Trophoblast cell (in vitro differentiated cells and primary cell): Measurements from ENCODE around the gene FGD5.

Source experiments
- DNase-seq, 2 donors: peaks; one replicate each; pipeline ENCODE4 v3.0.0-alpha.2; 2016
- H2AFZ ChIP-seq: 2 replicates; pipeline ENCODE4 v1.6.1; 2013; ENCODE audit warnings: low read length, moderate library complexity, mild to moderate bottlenecking; ENCODE audit not compliant: insufficient read depth, poor library complexity
- H2AK5ac ChIP-seq: 2 replicates; pipeline ENCODE4 v1.6.1; 2013; ENCODE audit warnings: mild to moderate bottlenecking, low read length
- H2BK120ac ChIP-seq: 2 replicates; pipeline ENCODE4 v1.6.1; 2013; ENCODE audit warnings: low read length, mild to moderate bottlenecking, moderate library complexity; ENCODE audit not compliant: insufficient read depth, poor library complexity
- H2BK12ac ChIP-seq: 2 replicates; pipeline ENCODE4 v1.6.1; 2013; ENCODE audit warnings: mild to moderate bottlenecking, low read length, moderate library complexity
- H2BK5ac ChIP-seq: 2 replicates; pipeline ENCODE4 v1.6.1; 2013; ENCODE audit warnings: low read length, low read depth, moderate library complexity, mild to moderate bottlenecking; ENCODE audit not compliant: poor library complexity
- H3K14ac ChIP-seq: 2 replicates; pipeline ENCODE4 v1.6.1; 2013; ENCODE audit warnings: mild to moderate bottlenecking, low read length
- H3K18ac ChIP-seq: 2 replicates; pipeline ENCODE4 v1.6.1; 2013; ENCODE audit warnings: mild to moderate bottlenecking, low read length
- H3K23ac ChIP-seq: 2 replicates; pipeline ENCODE4 v1.6.1; 2013; ENCODE audit warnings: low read length
- H3K27ac ChIP-seq: 2 replicates; pipeline ENCODE4 v1.5.1; 2013; ENCODE audit warnings: low read depth, mild to moderate bottlenecking, inconsistent platforms, low read length, moderate library complexity
- H3K27me3 ChIP-seq: 2 replicates; pipeline ENCODE4 v1.6.1; 2013; ENCODE audit warnings: inconsistent platforms, mild to moderate bottlenecking, low read length, moderate library complexity; ENCODE audit not compliant: insufficient read depth
- H3K36me3 ChIP-seq, 2 experiments: 1 replicate in 1 of 2; 2 replicates in 1 of 2; pipeline ENCODE4 v1.6.1; 2013; ENCODE audit warnings: low read length in 2 of 2, mild to moderate bottlenecking in 2 of 2, moderate library complexity in 1 of 2; ENCODE audit not compliant: insufficient read depth in 2 of 2, control insufficient read depth in 1 of 2
- H3K4ac ChIP-seq: 2 replicates; pipeline ENCODE4 v1.6.1; 2013; ENCODE audit warnings: low read depth, mild to moderate bottlenecking, low read length, moderate library complexity
- H3K4me1 ChIP-seq, 2 experiments: 1 replicate in 1 of 2; 2 replicates in 1 of 2; pipeline ENCODE4 v1.6.1; 2013; ENCODE audit warnings: low read length in 2 of 2, mild to moderate bottlenecking in 2 of 2, moderate library complexity in 1 of 2; ENCODE audit not compliant: insufficient read depth in 2 of 2, control insufficient read depth in 1 of 2
- H3K4me2 ChIP-seq: 2 replicates; pipeline ENCODE4 v1.6.1; 2013; ENCODE audit warnings: inconsistent platforms, mild to moderate bottlenecking, low read length, moderate library complexity
- H3K4me3 ChIP-seq: 2 replicates; pipeline ENCODE4 v1.5.1; 2013; ENCODE audit warnings: mild to moderate bottlenecking, low read depth, low read length, inconsistent platforms
- H3K79me1 ChIP-seq: one replicate; pipeline ENCODE4 v1.6.1; 2013; ENCODE audit warnings: low read length
- H3K79me2 ChIP-seq: 2 replicates; pipeline ENCODE4 v1.6.1; 2013; ENCODE audit warnings: low read length, mild to moderate bottlenecking; ENCODE audit not compliant: control insufficient read depth, insufficient read depth, poor library complexity
- H3K9ac ChIP-seq: 2 replicates; pipeline ENCODE4 v1.6.1; 2013; ENCODE audit warnings: mild to moderate bottlenecking, low read length
- H3K9me3 ChIP-seq: 2 replicates; pipeline ENCODE4 v1.6.1; 2013; ENCODE audit warnings: low read depth, mild to moderate bottlenecking, control low read depth, inconsistent platforms, low read length; ENCODE audit not compliant: insufficient read depth
- H4K12ac ChIP-seq: 2 replicates; pipeline ENCODE4 v1.6.1; 2013; ENCODE audit warnings: low read depth, mild to moderate bottlenecking, low read length, moderate library complexity
- H4K8ac ChIP-seq: 2 replicates; pipeline ENCODE4 v1.6.1; 2013; ENCODE audit warnings: low read depth, mild to moderate bottlenecking, low read length, moderate library complexity
- H4K91ac ChIP-seq: one replicate; pipeline ENCODE4 v1.6.1; 2013; ENCODE audit warnings: low read depth, mild to moderate bottlenecking, low read length, moderate library complexity
- WGBS: extraction: QIAGEN DNeasy Blood & Tissue Kit; methylation state at CpG from one replicate; pipeline ENCODE4 v1.1.7; 2013; ENCODE audit warnings: missing lambda C conversion rate; ENCODE audit not compliant: insufficient read length, insufficient coverage; ENCODE audit errors: extremely low coverage; 5-methylcytosine and 5-hydroxymethylcytosine counted together

Gene FGD5

DNA sequence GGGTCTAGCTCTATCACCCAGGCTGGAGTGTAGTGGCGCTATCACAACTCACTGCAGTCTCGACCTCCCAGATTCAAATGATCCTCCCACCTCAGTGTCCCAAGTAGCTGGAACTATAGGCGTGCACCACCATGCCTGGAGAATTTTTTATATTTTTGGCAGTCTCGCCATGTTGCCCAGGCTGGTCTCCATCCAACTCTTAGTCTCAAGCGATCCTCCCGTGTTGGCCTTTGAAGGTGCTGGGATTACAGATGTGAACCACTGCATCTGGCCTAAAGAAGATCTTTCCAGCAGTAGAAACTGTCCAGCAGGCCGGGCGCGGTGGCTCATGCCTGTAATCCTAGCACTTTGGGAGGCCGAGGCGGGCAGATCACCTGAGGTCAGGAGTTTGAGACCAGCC lies 73.5 kb downstream of the FGD5 start:
- Histone ChIP-seq H3K27ac (no peak overlapping the region), H3K4me3 (no peak overlapping the region), H3K9ac (no peak overlapping the region)

DNA sequence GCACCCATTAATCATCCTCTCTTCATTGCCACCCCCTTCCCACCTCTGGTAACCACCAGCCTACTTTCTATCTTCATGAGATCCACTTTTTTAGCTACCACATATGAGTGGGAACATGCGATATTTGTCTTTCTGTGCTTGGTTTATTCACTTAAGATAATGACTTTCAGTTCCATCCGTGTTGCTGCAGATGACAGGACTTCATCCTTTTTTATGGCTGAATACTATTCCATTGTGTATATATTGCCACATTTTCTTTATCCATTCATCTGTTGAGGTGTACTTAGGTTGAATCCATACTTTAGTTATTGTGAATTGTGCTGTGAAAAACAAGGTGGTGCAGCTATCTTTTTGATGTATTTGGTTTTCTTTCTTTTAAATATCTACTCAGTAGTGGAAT lies 75.3 kb downstream of the FGD5 start:
- no CpG with 5 or more reads among the region's 2 CpGs for WGBS
- Histone ChIP-seq H2BK12ac (no peak overlapping the region), H3K4me1 (peaks cover under 1 to 2% of the 10 kb centered on the region in 2 experiments), H3K4me2 (no peak overlapping the region), H3K27ac (no peak overlapping the region), H3K9me3 (peaks cover 3% of the 10 kb centered on the region), H3K79me2 (no peaks in the 10 kb centered on the region), H3K36me3 (peaks cover 3 to 10% of the 10 kb centered on the region in 2 experiments), H3K4me3 (no peak overlapping the region), H2BK120ac (no peak overlapping the region), H4K8ac (no peak overlapping the region), H2AFZ (no peak overlapping the region), H2BK5ac (no peak overlapping the region), H3K9ac (no peak overlapping the region), H4K91ac (no peak overlapping the region), H3K14ac (no peak overlapping the region), H3K79me1 (no peaks in the 10 kb centered on the region), H2AK5ac (no peak overlapping the region), H4K12ac (no peak overlapping the region), H3K4ac (no peak overlapping the region), H3K18ac (no peak overlapping the region), H3K23ac (no peak overlapping the region), H3K27me3 (no peaks in the 10 kb centered on the region)
- no peak for DNase-seq

More for the DNA sequence above, 73.5 kb downstream of the FGD5 start:
- Histone ChIP-seq H2BK12ac (no peak overlapping the region), H4K12ac (no peak overlapping the region), H3K36me3 (no peaks in the 10 kb centered on the region), H3K18ac (no peak overlapping the region), H2AK5ac (no peak overlapping the region), H3K9me3 (no peaks in the 10 kb centered on the region), H3K27me3 (no peaks in the 10 kb centered on the region), H2BK120ac (no peak overlapping the region), H3K23ac (no peak overlapping the region), H3K4ac (no peak overlapping the region), H2AFZ (no peak overlapping the region), H4K91ac (no peak overlapping the region), H2BK5ac (no peak overlapping the region), H4K8ac (no peak overlapping the region), H3K4me1 (peaks cover 5 to 6% of the 10 kb centered on the region in 2 experiments), H3K4me2 (no peak overlapping the region), H3K14ac (no peak overlapping the region), H3K79me1 (no peaks in the 10 kb centered on the region), H3K79me2 (no peaks in the 10 kb centered on the region)
- DNase-seq: no peak
- WGBS: no CpG with 5 or more reads among the region's 11 CpGs

DNA sequence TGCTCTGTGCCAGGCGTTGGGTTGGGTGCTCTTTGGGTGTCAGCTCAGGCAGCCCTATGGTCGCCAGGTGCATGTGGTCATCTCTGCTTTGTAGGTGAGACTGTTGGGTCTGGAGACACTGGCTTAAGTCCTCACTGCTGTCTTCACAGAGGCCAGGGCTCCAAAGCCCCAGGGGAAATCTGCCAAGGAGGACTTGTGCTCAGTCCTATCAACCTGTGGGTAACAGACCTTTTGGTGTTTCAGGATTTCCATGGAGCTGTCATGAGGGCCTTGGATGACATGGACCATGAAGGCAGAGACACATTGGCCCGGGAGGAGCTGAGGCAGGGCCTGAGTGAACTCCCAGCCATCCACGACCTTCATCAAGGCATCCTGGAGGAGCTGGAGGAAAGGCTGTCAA lies 78.5 kb downstream of the FGD5 start:
- Histone ChIP-seq H4K8ac (no peak overlapping the region), H3K4me2 (no peak overlapping the region), H3K4me1 (no peaks in the 10 kb centered on the region), H3K4ac (no peak overlapping the region), H2AK5ac (no peak overlapping the region), H2BK5ac (no peak overlapping the region), H3K14ac (no peak overlapping the region), H3K9ac (no peak overlapping the region), H2AFZ (no peak overlapping the region), H3K9me3 (peaks cover 3% of the 10 kb centered on the region), H4K12ac (no peak overlapping the region), H3K79me1 (no peaks in the 10 kb centered on the region), H4K91ac (no peak overlapping the region), H3K23ac (no peak overlapping the region), H3K36me3 (peaks cover 11 to 14% of the 10 kb centered on the region in 2 experiments), H3K4me3 (no peak overlapping the region), H3K27me3 (no peaks in the 10 kb centered on the region), H3K18ac (no peak overlapping the region), H2BK12ac (no peak overlapping the region), H3K27ac (no peak overlapping the region), H2BK120ac (no peak overlapping the region), H3K79me2 (no peaks in the 10 kb centered on the region)
- no CpG with 5 or more reads among the region's 4 CpGs for WGBS
- no peak for DNase-seq

DNA sequence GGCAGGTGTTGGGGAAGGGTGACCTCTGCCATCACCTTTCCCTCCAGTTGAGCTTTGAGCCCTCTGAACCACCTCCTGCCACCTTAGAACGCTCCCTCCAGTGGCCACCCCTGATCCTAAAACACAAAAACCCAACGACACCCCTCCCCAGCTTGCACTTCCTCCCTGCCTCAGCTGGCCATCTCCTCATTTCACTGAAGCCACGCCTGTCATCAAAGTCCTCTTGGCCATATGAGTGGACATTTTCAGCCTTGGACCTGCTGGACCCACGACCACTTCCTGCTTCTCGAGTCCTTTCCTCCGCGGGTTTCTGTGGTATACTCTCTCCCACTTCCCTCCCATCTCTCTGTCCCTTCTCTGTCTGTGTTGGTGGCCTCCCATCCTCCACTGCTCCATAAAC lies 80.2 kb downstream of the FGD5 start:
- Histone ChIP-seq H3K27ac (no peak overlapping the region), H3K23ac (no peak overlapping the region)
- no CpG with 5 or more reads among the region's 7 CpGs for WGBS

More for the DNA sequence above, 80.2 kb downstream of the FGD5 start:
- Histone ChIP-seq H2AFZ (no peak overlapping the region), H3K4ac (no peak overlapping the region), H2BK5ac (no peak overlapping the region), H3K36me3 (peaks cover 11 to 14% of the 10 kb centered on the region in 2 experiments), H3K18ac (no peak overlapping the region), H4K91ac (no peak overlapping the region), H3K79me2 (no peaks in the 10 kb centered on the region), H3K4me1 (no peaks in the 10 kb centered on the region), H3K79me1 (no peaks in the 10 kb centered on the region), H3K4me3 (no peak overlapping the region), H3K4me2 (no peak overlapping the region), H4K12ac (no peak overlapping the region), H2BK120ac (no peak overlapping the region), H2BK12ac (no peak overlapping the region), H2AK5ac (no peak overlapping the region), H3K14ac (no peak overlapping the region), H3K9ac (no peak overlapping the region), H4K8ac (no peak overlapping the region), H3K27me3 (no peaks in the 10 kb centered on the region), H3K9me3 (peaks cover 3% of the 10 kb centered on the region)
- DNase-seq: no peak
